Stimulated activated CD8-positive, alpha-beta memory T cell treated with anti-CD3 and anti-CD28 coated beads, Interleukin-4, amount 100 ng/mL, for 1 hour (primary cell): ENCODE measurements around the gene HPS1.

Experiments
- DNase-seq, 2 donors: peaks; one replicate each; pipeline ENCODE4 v3.0.0-alpha.2; 2020; ENCODE audit warnings: low read depth in 2 of 2, low spot score in 1 of 2

Gene HPS1

DNA sequence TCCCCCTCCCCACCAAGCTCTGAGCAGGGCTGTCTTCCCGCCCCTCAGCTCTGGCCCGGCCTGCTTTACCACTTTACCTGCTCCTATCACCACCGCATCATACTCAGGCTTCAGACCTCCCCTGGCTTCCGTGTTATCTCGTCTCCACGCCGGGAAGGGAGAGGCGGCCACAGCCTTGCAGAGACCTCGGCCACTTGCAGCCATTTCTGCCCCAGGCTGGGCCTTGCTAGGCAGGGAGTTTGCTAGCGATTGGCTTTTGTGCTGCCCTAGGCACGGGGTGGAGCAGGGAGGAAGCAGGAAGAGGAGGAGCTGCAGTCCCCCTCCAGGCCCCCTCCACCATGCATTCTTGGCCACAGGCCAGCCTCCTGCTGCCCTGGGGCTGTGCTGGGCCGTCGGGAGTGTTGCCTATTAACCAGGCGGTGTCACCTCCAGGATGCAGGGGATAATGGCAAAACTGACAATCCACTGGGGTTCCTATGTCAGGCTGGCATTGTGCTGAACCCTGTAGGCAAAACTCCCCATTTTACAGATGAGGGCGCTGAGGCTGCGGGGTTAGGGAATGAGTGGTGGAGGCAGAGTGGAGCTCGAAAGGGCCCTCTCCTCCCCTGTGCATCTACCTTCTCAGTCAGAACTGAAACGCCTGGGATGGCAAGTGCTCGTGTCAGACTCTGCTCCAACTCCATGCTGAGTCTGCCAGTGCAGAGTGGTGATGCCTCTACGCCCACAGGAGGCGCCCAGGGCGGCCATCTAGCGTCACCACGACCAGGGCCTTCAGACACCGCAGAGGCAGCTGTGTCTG, 31.6 kb downstream of the HPS1 start, which contains the start of gene PYROXD2:
Gene PYROXD2, minus strand, starts transcription at position 251 of the 799 bp plus-strand sequence. Its CDS starts 47 bp downstream, at position 204.
- peak in 1 of 2 donors; percentile 20 for DNase-seq

- DNase-seq = no peak
These were observed 32.2 kb downstream of the HPS1 start for GRCh38 chr10:98414578-98414931.

DNA sequence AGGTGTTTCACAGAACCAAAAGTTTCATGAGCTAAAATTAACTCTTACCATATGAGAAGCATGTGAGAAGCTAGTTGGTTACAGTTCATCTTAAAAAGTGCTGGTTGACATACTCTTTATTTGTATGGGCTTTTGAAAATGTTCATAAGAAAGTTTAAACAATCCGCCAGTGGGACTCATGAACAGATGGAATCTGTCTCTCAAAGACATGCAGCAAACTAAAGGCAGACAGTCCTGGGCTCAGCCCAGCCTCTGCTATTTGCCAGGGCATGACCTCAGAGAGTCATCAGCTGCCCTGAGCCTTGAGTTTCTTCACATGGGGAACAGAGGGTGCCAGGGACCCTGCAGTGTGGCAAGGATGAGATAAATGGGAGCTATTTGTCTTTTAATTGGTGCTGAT, 35.0 kb downstream of the HPS1 start:
- no peak for DNase-seq

DNA sequence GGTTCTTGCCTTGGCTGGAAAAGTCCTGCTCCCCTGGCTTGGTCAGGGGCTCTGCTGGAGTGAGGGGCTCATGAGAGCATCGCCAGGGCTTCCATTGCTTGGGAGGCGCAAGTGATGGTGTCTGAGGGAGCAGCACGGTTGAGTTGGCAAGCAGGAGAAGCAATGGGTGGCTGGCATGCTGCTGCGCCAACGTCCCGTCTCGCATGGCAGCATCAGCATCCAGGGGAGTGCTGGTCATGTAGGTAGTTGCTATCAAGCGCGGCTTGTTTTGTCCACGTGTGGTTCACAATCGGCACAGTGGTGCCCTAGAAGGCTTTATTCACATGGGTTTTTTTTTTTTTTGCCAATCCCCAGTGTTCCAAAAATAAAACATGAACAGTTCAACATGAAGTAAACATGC, 35.6 kb downstream of the HPS1 start:
- DNase-seq = no peak

DNA sequence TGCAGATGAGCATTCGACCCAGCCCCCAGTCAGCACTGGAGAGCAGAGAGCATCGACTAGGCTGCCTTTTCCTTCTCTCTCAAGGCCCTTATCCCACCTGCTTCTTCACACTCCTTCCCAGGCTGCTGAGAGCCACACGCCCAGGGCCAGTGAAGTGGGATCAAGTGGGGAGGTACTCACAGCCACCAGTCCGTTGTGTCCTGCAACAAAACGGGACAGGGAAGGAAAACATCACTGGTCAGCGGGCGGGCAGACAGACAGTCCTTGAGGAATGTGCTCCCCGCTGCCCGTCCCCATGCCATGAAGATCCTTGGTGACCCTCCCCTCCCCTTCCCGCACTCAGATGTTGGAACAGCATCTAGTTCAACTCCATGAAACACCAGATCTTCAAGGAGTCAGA, 36.0 kb downstream of the HPS1 start:
- DNase-seq = no peak

GRCh38 chr10:98410135-98410743, 36.5 kb downstream of the HPS1 start:
- DNase-seq = no peak

DNA sequence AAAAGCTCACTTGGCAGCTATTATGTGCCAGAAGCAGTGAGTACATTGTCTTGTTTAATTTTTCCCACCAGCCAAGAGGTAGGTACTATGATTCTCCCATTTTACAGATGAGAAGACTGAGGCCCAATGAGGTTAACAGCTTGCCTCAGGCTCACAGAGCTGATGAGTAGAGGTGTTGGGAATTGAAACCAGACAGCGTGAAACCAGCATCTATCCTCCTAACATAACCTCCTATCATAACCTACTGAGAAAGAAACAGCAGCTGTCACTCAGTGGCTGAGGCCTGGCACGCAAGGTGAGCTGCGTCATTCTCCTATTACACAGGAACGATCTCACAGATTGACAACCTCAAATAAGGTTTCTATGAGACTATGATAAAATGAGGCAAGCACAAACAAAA, 37.9 kb downstream of the HPS1 start:
- DNase-seq = no peak

DNA sequence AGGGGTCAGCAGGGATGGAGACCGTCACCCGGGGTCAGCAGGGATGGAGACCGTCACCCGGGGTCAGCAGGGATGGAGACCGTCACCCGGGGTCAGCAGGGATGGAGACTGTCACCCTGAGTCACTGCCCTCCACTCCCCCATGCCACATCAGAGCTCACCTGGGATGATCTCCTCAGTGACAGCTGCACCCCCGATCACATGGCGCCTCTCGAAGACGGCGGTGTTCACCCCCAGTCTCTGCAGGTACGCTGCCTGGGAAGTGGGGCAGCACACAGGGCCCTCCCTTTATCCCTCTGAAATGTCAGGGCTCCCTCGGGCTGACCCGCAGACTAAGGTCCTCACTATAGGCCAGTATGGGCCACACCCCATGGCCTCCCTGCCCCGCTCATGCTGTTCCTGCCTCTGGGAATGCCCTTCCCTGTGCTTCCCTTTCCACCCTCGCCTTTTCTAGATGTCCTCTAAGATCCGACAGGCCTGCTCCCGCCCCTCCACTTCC, 38.9 kb downstream of the HPS1 start:
- no peak for DNase-seq

DNA sequence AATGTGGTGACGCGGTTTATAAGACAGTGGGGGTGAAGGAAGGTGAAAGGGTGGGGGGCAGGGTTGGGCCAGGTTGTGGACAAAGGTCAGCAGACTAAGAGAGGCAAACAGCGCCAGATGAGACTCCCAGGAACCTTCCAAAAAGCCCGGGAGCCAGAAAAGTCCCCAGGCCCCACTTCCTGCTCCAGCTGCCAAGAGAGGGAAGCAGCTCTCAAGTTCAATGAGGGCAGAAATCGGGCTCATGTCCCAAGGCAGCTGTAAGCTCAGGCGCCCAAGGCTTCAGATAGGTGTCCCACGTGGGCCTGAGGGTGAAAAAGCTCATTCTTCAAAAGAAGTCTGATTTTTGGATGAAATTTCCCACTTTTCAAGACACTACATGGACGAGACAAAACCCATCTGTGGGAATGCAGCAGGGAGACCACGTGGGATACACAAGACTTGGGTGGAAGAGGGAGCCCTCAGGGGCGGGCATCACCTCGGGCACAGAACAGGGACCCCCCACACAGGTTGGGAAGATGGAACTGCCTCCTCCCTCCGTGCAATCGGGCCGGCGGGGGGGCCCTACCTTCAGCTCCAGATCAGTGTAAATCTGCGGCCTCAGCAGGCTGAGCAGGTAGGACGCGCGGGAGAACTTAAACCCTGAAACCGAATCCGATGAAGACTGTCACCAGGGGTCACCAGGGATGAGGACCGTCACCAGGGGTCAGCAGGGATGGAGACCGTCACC, 39.6 kb downstream of the HPS1 start:
- DNase-seq = no peak

DNA sequence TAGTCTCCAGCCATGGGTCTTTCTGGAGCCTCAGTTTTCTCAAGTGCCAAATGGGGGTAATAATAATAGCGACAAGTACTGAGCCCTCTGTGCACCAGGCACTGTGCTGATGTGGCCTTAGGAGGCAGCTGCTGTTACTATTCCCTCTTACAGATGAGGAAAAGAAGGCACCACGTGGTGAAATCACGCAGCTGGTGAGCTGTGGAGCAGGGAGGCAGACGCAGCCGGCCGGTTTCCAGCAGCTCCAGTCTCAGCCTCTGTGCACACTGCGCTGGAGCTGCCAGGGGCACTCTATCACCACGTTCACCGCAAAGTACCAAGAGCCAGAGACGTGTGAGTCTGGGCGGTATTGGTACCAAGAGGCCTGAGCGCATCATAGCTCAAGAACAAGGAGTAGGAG, 41.3 kb downstream of the HPS1 start:
- no peak for DNase-seq

DNA sequence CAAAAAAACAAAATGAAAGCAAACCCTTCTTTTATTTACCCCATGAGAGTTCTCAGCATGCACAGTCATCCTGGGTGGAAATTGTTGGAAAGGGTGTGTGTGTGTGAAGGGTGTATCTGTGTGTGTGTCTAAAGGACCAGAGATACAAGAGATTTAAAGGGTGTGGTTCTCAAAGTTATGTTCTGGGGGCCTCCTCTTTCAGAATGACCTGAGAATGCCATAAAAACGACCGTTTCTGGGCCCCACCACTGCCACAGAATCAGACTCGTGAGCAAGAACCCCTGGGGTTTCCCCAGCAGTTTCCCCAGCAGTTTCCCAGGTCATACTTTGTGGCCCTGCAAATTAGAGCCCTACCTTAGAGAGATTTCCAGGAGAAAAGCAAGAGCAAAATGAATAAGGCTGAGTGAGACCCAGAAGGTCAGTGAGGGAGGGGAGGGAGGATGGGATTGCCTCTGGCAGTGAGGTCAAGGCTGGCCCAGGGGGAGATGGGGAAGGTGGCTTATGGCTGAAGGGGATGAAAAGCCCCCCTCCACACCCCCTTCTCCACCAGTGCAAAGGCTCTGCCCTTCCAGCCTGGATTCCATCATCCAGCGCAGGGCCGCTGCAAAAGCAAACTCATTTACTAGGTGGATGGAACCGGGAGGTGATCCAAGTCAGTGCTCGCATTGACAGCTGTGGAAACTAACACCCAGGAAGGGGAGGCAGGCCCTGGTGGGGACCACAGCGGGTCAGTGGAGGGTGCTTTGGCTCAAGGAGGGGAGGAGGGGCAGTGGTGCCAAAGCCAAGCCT, 42.0 kb downstream of the HPS1 start:
- no peak for DNase-seq

- DNase-seq = no peak
These were observed 42.8 kb downstream of the HPS1 start for GRCh38 chr10:98403812-98404504.

DNA sequence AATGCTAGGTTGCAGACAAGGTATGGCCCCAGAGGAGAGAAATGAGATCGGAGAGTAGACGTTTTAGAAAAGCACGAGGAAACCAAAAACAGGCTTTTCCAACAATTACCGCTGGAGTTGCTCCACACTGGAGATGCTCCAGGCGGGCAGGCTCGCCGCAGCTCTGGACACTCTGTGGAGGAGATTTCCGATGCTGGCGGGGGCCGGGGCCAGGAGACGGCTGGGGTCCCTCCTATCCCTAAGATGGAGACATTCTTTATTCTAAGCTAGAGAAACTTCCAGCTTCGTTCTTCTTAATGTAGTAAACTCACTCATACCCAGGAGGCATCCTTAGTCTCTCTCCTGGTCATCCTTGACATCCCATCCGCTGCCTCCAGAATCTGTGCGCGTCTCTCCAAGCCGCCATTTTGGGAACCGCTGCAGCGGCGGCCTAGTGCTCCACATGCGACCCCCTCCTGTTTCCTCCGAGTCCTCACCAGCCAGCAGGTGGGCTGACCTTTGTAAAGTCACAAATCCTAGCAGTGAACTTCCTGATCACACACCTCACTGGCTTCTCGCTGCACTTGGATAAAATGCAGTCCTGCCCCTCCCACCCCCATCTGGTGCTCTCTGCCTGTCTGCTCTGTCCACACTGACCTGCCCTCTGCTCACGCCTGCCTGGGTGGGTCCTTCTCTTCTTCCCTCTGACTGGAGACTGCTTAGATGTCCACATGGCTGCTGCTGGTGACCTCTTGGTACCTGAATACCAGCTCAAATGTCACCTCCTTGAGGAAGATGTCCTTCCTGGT, 43.6 kb downstream of the HPS1 start:
- no peak for DNase-seq

DNA sequence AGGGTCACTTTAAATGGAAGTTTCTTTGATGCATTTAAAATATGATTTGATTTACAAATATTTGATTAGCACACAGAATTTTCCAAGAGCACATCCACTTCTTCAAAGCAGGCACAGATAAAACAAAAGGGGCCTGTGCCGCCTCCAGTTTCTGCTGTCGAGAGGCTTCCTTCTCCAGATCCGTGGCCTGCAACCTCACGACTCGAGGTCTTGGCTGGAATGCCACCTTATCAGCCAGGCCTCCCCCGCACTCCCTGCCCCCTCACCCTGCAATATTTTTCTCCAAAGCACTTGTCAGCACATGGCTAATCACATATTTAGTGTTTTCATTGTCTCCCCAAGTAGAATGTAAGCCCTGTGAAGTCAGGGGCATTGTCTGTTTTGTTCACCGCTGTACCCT, 44.3 kb downstream of the HPS1 start:
- DNase-seq = no peak

DNA sequence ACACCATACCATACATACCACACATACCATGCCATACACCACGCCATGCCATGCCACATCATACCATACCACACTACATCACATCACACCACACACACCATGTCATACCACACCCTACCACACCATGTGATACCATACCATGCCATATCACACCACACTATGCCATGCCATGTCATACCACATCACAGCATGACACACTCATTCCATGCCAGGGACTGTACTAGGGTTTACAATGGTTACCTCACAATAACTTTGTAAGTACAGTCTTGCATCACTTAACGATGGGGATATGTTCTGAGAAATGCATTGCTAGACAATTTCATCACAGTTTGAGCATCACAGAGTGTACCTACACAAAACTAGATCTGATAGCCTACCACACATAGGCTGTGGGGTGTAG, 46.3 kb downstream of the HPS1 start:
- no peak for DNase-seq

GRCh38 chr10:98399784-98400183, 47.0 kb downstream of the HPS1 start:
- DNase-seq = no peak

DNA sequence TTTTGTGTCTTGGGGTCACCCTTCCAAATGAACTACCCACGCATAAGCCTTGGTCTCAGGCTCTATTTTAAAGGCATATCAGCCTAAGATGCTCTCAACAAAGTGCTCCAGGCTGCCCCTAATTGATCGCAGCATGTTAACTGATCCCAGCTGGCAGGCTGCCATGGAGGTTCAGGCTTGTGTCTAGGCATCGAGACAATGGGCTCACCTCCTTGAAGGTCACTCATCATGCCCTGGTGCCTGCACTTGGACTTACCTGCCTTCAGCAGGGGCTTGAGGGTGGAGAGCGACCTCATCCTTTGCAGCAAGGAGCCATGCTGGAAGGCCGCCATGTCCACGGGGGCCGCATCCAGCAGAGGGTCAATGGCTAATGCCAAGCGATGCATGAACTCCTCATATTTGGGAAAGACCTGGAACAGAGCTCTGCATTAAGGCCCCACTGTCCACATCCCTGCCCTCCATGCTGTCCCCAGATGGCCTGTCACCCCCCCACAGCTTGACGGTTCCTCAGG, 49.6 kb downstream of the HPS1 start:
- DNase-seq = no peak

DNA sequence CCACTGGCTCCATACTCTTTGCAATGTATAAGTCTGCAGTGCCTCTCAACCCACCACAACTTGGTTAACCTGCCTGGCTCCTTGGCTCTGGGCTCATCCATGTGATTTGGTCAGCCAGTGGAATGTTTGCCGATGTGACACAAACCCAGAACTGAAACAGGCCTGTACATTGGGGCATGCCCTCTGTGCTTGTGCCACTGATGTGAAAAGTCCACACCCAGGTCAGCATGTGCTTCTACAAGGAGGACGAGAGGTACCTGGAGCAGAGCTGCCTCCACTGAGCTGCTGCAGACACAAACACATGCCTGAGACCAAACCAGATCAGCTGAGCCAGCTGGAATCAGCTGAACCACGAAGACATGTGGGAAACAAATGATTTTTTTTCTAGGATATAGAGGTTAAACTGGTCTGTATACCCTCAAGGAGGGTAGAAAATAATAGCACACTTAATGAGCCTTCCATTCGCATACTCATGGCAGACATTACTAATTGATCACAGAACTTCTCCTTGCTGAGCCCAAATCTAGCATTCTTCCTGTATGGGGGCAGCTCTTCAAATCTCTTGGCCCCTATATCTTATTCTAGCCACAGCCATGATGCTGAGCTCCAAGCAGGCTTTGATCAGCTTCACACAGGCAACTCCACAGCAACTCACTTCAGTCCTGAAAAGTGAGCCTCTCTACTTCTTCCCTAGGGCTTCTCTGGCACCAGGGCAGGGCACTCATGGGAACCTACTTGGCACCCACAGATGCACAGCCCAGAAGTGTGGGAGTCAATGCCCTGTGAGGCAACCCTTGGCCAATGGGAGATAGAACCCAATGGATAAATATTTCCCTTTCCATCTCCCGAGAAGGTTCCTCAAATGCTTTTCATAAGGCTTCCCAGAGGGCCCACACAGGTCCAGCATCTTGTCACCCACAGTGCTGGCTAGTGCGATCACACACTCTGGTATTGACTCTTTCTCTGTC, 50.4 kb downstream of the HPS1 start:
- no peak for DNase-seq
